Activated CD8-positive, alpha-beta memory T cell treated with anti-CD3 and anti-CD28 coated beads for 4 hours (primary cell): ENCODE measurements around the gene CHID1.

ENCODE experiments used
- DNase-seq, 2 donors: peaks; one replicate each; pipeline ENCODE4 v3.0.0-alpha.2; 2020; ENCODE audit warnings: low read depth in 2 of 2

The CHID1 gene

DNA sequence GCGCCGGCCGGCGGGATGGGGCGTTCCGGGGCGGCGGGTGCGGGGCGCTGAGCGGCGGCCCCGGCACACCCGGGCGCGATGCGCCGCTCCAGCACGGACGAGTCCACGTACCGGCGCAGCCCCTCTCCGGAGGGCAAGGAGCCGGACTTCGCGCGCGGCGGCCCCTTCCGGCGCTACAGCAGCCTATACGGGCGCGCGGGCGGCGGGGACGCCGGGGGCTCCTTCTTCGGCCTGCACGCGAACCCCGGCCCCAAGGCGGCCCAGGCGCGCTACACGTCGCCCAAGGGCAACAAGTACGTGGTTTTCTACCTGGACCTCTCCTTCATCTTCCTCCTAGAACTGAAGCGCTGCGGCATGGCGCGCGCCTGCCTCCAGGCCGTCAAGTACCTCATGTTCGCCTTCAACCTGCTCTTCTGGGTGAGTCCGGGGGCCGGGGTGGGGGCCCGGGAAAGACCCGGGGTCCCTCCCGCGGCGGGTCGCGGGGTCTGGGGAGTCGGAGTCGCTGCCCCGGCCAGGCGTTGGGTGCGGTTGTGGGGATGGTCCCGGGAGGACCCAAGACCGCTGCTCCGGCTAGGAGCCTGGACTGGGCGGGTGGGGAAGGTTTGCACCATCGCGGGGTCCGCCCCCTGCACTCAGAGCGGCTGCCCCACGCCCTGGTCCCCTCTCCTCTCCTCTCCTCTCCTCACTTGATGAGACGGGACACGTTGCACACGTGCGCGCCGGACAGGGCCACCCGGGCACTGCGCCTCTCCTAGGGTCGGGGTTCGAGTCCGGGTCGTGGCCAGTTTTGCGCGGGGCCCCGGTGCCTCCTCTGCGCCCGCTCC, 60.4 kb downstream of the CHID1 start:
- no peak for DNase-seq

DNA sequence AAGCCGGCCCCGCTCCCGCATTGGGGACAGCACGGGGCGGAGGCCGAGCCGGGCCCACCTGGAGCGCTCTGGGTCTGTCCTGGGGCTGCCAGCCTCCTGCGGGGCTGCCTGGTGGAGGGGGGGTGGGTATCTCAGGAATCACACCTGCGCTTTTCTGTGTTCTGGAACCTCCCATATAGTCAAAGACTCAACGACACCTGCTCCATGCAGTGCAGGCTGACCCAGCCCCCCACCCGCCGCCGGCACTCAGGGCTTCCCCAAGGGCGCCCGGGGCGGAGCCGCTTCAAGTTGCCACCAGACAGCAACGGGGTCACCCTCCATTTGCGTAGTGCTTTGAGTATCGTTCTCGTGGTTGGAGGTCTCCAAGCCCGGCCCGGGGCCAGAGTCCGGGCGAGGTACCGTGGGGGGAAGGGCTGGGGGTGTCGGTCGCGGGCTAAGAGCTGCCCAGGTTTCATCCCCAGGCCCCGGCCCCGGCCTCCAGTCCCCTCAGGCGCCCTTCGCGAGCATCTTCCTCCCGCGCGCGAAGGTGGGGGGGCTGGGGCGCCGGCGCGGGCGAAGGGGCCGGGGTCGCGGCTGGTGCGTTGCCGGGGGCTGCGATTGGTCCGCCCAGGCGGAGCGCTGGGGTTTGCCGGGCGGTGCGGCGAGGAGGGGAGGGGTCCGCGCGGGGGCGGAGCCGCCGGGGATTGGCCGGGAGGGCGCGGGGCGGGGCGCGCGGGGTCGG, 61.3 kb downstream of the CHID1 start:
- no peak for DNase-seq

DNA sequence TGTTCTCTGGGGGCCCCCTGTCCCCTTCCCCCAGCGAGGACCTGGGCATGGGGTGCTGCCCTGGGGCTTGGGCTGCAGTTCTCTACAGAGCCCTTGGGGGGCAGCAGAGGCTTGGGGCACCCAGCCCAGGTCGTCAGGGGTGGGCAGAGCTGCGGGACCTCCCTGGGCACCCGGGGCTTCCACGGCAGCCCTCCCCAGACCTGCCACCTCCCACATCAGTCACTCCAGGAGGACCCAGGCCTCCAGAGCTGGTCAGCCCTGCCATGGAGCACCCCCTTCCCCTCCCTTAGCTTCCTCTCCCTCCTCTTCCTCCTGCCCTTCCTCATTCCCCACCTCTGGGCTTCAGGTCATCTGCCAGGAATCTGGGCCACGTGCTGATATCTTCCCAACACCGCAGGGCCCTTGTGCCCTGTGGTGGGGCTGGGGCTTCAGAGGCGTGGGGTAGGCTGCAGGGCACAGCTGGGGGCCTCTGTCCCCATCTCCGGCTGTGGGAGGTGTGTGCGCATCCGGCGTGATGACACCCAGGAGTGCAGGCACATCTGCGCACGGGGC, 62.2 kb downstream of the CHID1 start:
- peak; percentile 21 to 28 for DNase-seq

DNA sequence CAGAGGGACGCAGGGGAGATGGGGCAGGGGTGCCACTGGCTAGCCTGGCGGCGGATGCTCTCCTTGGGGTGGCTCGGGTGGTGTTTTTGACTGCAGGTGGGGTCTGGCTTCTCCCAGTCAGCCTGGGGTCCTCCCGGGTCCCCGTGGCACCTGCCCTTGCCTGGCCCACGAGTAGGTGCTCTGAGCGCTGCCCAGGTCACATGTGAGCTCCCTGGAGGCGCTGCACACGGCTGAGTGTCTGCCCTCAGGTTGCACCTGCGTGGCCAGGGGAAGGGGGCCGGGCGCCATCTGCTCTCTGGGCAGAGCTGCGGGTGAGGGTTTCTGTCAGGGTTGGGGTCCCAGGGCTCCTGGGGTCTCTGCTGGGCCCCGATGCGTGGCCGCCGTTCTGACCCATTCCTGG, 62.7 kb downstream of the CHID1 start:
- DNase-seq, result no peak

DNA sequence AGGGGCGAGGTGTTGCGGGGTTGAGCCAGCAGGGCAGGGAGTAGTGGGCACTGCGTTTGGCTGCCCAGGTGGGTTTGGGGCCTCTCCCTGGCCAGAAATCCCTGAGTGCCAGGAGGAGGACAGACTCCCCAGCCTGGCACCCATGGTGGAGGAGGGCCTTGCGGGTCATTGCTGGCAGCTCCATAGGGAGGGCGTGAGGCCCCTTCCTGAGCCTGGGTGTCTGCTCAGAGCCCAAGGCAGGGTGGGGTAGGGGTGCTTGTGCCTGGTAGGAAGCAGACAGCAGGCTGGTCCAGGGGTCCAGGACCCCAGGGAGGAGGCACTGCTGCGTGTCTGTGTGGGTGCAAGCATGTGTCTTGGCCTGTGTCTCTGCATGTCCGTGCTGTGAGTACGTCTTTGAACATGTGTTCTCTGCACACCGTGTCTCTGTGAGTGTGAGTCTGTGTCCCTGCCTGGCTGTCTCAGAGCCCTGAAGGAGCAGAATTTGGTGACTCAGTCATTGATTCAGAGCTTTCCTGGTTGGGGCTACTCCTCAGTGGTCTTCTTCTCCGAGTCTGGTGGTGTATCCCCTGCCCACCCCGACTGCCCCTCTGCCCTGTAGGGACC, 64.0 kb downstream of the CHID1 start:
- DNase-seq, result no peak

DNA sequence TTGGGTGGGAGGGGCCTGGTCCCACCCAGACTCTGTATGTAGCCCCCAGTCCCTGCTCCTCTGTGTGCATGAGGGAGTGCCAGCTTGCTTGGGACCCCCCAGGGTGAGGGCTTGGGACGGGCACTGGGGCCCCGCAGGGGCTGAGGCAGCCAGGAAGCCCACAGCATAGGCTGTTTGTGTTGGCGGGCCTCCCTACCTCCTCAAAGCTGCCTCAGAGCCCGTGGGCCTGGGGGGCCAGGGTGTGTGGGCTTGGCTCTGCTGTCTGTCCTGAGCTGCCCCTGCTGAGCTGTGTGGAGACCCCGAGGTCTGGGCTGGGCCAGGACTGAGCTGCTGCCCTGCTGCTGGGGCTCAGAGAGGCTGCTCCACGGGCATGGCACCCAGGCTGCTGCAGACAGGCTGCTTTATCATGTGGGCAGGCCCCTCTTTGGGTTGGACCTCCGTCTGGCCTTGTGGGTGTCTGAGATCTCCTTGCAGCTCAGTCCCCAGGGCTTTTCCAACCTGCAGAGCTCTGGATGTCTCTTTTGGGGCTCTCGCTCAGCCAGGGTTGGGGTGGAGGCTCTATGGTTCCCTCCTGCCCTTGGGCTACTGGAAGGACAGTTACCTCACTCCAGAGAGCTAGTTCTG, 64.6 kb downstream of the CHID1 start:
- DNase-seq, result no peak

DNA sequence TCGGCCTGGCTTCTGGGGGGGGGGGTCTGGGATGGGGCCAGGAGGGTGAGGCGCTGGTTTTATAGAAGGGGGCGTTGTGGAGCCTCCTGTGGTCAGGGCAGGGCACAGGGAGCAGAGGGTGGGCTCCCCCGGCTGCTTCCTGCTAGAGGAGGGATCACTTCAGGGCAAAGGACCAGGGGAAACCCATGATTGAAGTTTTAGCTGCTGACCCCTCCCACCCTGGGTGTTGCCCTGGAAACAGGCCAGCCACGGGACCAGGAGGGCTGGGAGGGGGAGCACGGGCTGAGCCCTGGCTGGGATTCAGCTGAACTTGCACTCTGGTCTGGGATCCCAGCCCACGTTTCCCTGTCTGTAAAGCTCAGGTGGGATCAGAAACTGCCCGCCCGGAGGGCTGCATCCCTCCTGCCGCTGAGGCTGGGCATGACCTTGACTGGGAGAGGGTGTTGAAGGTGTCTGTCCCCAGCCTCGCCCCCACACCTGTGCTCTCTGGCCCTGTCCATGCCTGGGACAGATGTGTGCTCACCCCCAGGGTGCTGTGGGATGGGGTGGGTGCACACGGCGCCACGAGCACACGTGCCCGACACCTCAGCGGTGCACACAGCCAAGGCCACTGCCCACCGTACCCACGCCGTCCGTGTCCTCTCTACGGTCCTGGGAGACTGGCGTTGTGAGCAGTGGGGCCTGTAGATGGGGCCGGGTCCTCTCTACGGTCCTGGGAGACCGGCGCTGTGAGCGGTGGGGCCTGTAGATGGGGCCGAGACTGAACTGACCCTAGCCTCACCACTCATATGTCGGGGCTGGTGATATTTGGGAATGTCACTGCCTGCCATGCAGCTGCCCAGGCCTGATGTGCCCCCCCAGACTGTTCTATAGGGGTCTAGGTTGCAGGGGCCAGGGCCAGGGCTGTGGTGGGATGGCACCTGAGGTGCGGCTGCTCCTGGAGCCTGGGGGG, 65.6 kb downstream of the CHID1 start:
- no peak for DNase-seq

DNA sequence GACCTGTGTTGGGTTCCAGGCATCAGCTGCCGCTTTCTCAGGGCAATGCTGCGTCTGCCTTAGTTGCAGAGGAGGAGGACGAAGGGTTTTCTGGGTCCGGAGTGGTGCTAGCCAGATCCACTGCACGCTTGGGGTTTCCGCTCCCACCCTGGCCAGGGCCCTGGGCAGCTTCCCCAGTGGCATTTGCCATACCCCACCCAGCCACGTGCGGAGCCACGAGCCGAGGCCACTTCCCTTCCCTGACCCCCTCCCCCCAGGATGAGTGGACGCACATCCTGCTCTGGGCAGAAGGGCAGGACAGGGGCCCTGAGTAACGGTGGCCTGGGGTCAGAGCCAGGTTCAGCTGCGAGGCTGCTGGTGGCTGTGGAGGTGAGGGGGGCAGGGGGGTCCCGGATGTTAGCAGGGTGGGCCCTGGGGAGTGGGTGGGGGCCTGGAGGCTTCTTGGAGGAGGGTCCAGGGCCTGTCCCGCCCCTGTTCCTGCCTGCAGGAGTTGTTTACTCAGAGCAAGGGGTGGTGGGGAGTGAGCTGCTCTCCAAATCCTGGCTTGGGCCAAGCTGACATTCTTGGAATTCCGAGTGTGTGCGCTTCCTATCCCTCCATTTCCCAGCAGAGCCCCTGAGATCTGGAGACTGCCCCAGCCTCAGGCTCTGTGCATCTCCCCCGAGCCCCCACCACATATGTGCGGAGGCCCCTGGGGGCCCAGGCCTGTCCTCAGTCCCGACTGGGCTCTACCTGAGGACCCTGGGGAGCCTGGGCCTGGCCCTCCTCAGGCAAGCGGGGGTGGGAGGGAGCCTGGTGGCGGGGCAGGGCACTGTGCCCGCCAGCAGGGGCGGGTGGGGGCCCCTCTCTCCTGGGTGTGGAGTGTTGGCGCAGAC, 66.6 kb downstream of the CHID1 start:
- DNase-seq, result no peak

DNA sequence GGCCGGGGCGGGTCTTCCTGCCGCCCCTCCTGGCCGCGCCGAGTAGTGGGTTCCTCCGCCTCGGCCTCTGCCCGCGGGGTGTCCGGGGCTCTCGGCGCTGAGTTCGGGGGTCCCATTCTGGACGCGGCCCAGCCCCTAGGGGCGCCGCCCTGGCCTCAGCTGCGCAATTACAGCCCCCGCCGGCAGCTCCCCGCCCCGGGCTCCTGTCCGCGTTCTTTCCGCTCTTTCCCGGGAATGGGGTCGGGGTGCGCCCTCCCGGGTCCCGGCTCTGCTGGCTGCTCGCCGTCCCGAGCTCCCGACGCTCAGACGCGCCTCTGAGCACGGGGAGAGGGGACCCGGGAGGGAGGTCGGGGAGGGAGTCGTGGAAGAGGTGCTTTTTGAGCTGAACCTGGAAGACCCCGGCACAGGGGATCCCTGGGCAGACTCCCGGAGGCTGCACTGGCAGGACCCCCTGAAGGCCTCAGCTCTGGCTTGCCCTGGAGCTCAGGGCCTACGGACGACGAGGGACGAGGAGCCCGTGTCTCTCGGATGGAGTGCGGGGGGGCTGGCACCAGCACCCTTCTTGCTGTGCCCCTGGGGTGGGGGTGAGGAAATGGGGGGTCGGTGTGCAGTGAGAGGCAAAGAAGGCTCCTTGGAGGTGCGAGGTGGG, 67.4 kb downstream of the CHID1 start:
- no peak for DNase-seq

DNA sequence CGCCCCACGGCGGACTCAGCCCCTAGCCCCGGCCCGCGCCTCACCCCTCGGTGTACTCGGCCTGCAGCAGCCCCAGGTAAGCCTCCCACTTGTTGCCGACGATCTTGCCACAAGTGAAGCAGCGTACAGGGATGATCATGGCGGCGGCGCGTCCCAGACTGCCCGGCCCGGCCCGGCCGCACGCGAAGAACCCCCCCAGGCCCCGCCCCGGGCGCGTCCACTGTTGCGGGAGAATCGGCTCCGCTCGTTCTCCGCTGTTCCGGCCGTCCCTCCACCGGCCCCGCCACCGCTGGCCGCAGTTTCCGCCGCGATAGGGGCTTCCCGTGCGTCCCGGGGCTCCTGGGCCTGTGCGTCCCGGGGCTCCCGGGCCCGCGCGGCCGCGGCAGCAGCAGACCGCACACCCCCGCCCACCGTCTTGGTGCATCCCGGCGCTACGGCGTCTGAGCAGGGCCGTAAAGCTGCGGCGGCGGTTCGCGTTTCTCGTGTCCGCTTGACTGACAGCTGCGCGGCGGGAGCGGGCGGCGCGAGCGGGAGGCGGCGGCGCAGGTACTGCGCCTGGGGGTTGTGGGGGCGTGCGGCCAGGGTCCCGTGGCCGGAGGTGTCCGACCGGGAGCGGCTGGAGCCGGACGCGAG, 68.1 kb downstream of the CHID1 start, which contains the start of the genes POLR2L and TSPAN4:
Gene POLR2L (minus strand): TSS at position 160 of the 633 bp plus-strand sequence. CDS start 21 bp downstream, at position 139.
Gene TSPAN4 (plus strand): TSS at position 483 of the 633 bp plus-strand sequence. CDS start 7,453 bp downstream, outside the sequence.
- DNase-seq, result peak; percentile 69 to 72

DNA sequence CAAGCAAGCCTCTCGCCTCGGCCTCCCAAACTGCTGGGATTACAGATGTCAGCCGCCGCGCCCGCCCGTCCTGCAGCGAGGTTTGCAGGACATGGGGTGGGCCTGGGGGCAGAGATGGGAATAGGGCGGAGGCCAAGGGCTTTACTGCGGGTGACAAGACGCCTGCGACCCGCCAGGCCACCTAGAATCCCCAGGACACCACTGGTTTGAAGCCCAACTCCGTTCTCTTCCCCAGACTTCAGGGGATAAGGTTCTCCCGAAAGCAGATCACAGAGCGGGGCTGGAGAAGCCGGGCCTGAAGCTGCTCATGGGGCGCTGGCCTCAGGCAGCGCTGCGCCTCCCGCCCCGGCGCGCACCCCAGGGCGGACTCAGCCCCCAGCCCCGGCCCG, 68.6 kb downstream of the CHID1 start:
- no peak for DNase-seq

DNA sequence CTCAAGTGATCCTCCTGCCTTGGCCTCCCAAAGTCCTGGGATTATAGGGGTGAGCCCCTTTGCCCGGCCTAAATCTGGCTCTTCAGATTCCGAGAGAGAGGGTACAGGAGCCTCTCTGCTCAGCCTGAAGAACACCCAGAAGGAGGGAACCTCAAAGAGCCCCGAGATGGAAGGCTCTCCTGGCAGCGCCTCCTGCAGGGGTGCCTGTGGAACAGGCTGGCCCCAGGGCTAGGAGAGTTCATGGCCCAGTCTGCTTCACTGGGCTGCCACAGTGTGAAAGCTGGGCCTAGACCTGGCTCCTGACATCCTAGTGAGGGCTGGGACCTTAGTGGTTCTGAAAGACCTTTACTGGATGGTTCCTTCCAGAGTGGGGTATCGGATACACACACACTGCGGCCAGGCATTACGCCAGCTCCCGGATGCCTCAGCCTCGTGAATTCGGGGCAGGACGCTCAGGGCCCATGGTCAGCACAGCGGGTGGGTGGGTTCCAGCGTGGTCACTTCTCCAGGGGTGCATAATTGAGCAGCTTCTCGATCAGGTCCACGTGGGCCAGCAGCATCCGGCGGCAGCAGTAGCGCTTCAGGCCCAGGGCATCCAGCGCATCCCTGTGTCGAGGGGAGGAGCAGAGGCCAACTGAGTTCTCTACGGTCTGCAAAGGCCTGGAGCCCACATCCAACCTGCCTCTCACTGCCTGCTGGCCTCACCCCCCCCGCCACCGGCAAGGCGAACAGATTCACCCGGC, 70.6 kb downstream of the CHID1 start:
- DNase-seq, result no peak

DNA sequence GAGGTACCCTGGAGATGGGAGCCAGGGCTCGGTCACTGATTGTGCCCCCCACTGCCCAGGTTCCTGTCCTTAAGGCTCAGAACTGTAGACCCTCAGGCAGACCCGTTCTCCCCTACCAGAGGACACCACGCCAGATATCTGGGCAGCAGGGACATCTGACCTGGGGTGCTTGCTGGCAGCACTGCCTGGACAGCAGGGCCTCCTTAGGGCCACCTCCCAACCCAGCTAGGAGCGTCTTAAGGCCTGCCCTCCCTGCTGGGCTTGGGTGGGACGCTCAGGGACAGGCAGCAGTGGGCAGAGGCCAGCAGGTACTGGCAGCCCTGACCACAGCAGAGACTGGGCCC, 71.4 kb downstream of the CHID1 start:
- DNase-seq, result no peak

DNA sequence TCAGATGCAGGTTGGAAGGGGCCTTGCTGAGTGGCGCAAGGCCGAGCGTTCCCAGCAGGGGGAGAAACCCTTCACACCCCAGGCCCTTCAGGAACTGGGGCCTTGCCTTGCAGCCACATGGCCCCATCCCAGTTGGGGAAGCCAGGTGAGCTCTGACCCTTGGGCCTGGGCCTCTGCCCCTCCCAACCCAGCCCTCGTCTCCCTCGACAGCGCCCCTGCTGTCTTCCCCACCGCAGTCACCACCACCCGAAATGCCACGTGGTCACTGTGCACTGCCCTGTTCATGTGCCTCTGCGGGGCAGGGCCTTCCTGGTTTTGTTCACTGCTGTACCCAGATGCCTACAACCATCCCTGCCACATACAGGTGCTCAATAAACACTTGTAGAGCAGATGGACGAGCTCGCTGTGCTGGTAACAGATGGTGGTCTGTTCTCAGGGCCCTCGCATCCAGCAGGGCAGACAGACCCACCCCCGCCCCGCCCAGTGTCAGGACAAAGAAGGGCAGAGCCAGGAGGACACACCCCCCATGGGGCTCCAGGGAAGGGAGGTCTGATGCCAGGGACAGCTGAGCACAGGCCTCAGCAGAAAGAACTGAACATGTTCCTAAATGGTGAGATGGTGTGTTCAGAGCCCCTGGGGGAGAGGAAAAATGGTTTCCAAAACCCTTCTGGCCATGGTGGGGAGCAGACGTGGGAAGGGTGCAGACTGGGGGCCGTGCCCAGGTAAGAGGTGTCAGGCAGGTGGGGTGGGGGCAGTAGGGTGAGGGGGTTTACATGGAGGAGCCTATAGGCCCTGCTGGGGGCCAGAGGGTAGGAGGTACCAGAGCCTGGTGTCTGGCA, 72.0 kb downstream of the CHID1 start:
- DNase-seq, result no peak

DNA sequence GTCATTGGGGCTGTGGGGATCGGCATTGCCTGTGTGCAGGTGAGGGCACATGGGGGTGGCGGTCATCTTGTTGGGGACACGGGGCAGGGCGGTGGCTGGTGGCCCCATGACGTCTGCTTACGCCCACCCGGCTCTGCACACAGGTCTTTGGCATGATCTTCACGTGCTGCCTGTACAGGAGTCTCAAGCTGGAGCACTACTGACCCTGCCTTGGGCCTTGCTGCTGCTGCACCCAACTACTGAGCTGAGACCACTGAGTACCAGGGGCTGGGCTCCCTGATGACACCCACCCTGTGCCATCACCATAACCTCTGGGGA, 72.7 kb downstream of the CHID1 start:
- DNase-seq, result no peak

DNA sequence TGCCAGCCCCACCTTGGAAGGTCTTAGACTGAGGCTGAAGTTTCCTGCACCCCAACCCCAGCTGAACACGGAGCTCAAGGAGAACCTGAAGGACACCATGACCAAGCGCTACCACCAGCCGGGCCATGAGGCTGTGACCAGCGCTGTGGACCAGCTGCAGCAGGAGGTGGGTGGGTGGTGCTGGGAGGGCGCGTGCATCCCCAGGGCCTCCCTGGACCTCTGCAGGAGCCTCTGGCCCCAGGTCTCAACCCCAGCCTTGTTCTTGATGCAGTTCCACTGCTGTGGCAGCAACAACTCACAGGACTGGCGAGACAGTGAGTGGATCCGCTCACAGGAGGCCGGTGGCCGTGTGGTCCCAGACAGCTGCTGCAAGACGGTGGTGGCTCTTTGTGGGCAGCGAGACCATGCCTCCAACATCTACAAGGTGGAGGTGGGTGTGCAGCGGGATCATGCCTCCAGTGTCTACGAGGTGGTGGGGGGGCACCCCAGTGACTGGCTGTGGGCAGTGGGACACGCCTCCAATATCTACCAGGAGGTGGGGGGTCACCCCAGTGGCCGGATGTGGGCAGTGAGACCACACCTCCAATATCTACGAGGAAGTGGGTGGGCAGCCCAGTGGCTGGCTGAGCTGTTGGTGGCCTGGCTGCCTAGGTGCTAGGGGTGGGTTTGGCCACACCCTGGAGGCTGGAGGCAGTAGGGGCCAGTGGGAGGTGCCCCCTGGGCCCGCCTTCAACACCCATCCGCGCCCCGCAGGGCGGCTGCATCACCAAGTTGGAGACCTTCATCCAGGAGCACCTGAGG, 73.2 kb downstream of the CHID1 start:
- no peak for DNase-seq

DNA sequence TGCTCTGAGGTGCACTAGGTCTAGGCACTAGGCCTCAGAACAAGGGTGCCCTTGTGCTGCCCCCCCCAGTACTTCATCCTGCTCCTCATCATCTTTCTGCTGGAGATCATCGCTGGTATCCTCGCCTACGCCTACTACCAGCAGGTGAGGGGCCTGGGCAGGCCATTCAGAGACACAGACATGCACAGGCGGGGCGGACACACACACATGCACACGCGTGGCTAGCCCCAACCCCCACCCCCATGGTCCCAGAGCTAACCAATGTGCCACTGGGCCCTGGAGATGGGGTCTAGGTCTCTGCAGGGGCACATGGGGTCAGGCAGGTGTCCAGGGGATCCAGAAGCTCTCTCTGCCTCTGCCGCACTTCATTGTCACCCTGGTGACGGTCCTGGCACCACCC, 73.9 kb downstream of the CHID1 start:
- no peak for DNase-seq
